ENCODE results near the gene ENSA.
"Not testable (repeated sequence)": the region's sequence is repeated elsewhere in the genome, so short reads cannot be mapped to it uniquely, and the experiment has no call there.

ENSA gene

DNA sequence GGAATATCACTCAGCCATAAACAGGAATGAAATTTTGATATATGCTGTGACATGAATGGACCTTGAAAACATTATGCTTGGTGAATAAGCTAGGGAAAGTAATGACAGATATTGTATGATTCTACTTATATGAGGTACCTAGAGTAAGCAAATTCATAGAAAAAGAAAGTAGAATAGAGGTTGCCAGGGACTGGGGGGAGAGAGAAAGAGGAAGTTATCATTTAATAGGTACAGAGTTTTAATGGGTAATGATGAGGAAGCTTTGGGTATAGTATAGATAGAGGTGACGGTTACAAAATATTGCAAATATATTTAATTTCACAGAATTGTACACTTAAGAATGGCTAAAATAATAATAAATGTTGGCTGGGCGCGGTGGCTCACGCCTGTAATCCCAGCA is 31.2 kb upstream of the ENSA start:
- no peak overlapping the region for H3K4me3 ChIP-seq (ENCODE audit: low read depth, low read length)

DNA sequence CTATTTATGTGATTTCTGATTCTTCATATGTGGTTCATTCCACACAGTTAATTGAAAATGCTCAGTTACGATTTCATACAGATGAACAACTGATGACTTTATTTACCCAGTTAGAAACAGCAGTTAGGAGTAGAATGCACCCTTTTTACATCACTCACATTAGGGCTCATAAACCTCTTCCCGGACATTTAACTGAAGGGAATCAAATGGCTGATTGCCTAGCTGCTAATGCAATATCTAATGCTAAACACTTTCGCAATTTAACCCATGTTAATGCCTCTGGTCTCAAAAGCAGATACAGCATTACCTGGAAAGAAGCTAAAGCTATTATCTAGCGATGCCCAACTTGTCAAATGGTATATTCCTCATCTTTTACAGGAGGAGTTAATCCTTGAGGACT is 27.7 kb upstream of the ENSA start:
- DNase-seq (ENCODE audit: low read depth); H3K4me3 ChIP-seq (ENCODE audit: low read depth, low read length): not testable (repeated sequence)

More for the DNA sequence above, 31.2 kb upstream of the ENSA start:
- TF ChIP-seq, protein P1, sequence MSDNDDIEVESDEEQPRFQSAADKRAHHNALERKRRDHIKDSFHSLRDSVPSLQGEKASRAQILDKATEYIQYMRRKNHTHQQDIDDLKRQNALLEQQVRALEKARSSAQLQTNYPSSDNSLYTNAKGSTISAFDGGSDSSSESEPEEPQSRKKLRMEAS (IDR thresholded peaks at IDR 0.05; ENCODE audit: low read depth, low read length) = no peak
- no peak for TF ChIP-seq MYC (IDR thresholded peaks at IDR 0.05; ENCODE audit: low read depth, low read length)
- TF ChIP-seq POLR2A (IDR thresholded peaks at IDR 0.05; ENCODE audit: extremely low read depth, insufficient read length) = no peak
- TF ChIP-seq, protein P2, sequence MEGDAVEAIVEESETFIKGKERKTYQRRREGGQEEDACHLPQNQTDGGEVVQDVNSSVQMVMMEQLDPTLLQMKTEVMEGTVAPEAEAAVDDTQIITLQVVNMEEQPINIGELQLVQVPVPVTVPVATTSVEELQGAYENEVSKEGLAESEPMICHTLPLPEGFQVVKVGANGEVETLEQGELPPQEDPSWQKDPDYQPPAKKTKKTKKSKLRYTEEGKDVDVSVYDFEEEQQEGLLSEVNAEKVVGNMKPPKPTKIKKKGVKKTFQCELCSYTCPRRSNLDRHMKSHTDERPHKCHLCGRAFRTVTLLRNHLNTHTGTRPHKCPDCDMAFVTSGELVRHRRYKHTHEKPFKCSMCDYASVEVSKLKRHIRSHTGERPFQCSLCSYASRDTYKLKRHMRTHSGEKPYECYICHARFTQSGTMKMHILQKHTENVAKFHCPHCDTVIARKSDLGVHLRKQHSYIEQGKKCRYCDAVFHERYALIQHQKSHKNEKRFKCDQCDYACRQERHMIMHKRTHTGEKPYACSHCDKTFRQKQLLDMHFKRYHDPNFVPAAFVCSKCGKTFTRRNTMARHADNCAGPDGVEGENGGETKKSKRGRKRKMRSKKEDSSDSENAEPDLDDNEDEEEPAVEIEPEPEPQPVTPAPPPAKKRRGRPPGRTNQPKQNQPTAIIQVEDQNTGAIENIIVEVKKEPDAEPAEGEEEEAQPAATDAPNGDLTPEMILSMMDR (IDR thresholded peaks at IDR 0.05; ENCODE audit: low read depth, low read length) = no peak
- DNase-seq (ENCODE audit: low read depth) = no peak

DNA sequence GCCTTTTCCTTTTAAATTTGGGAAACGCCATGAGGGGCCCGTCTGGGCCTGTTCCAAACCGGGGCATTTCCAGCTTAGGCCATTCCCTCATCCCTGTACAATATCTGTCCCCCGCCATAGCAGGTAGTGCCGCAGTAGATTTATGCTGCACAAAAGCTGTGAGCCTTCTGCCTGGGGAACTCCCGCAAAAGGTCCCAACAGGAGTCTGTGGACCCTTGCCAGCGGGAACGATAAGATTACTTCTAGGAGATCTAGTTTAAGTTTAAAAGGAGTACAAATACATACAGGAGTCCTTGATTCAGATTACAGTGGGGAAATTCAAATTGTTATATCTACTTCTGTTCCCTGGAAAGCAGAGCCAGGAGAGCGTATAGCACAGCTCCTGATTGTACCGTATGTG is 25.2 kb upstream of the ENSA start:
- not testable (repeated sequence) for H3K4me3 ChIP-seq (ENCODE audit: low read depth, low read length); DNase-seq (ENCODE audit: low read depth)

DNA sequence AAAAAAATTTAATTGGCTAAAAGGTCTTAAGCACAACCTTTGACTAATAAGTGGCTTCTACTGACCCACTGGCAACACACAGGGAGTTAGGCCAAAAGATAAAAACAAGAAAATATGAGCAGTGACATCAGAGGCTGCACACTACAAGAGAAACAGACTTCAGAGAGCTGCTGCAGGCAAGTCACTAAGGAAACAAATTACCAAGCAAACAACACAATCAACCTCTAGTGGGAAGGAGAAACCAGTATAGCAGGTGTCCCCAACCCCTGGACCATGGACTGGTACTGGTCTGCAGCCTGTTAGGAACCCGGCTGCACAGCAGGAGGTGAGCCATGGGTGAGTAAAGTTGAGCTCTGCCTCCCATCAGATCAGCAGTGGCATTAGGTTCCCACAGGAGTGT is 20.8 kb upstream of the ENSA start:
- TF ChIP-seq MYC (IDR thresholded peaks at IDR 0.05; ENCODE audit: low read depth, low read length) (no peak), POLR2A (IDR thresholded peaks at IDR 0.05; ENCODE audit: extremely low read depth, insufficient read length) (no peak)
- TF ChIP-seq, protein P2 (IDR thresholded peaks at IDR 0.05; ENCODE audit: low read depth, low read length) = no peak
- TF ChIP-seq, protein P1 (IDR thresholded peaks at IDR 0.05; ENCODE audit: low read depth, low read length) = no peak
- DNase-seq (ENCODE audit: low read depth) = no peak
- no peak overlapping the region for H3K4me3 ChIP-seq (ENCODE audit: low read depth, low read length)

DNA sequence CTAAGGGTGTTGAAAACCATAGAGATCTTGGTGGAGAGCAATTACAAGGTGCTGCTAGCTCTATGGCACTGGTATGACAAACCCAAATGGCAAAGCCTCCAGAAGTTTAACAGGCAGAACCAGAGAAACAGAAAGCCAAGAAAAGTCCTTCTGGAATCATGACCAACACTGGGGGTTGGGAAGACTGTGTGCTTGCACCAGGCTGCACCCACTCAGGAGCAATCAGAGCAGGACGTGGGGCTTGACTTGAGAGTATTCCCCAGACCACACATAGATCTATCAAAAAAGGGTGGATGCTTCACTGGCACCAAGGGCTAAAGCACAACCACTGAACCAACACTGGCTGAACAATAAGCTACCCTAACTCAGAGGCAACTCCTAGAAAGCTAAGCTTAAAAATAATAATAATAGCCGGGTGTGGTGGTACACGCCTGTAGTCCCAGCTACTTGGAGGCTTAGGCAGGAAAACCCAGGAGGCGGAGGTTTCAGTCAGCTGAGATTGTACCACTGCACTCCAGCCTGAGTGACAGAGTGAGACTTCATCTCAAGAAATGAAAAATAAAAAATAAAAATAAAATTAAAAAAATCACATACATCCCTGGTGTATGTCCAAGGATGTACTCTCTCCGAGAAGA is 20.1 kb upstream of the ENSA start:
- no peak for DNase-seq (ENCODE audit: low read depth)
- no peak overlapping the region for H3K4me3 ChIP-seq (ENCODE audit: low read depth, low read length)
- TF ChIP-seq MYC (IDR thresholded peaks at IDR 0.05; ENCODE audit: low read depth, low read length) (no peak), POLR2A (IDR thresholded peaks at IDR 0.05; ENCODE audit: extremely low read depth, insufficient read length) (no peak)
- TF ChIP-seq, protein P2 (IDR thresholded peaks at IDR 0.05; ENCODE audit: low read depth, low read length) = no peak
- TF ChIP-seq, protein P1 (IDR thresholded peaks at IDR 0.05; ENCODE audit: low read depth, low read length) = no peak

DNA sequence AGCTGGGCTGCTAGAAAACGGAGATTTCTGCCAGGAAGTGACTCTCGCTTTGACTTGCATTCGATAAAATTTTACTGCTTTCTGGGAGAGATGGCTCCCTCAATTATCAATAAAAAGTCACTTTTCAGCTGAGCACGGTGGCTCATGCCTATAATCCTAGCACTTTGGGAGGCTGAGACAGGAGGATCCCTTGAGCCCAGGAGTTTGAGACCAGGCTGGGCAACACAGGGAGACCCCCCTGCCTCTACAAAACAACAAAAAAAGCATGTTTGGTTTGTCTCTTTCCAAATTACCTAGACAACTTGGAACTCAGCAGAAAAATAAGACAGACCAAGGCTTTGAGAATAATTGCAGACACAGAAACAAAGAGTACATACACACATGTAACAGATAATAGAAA is 12.9 kb upstream of the ENSA start:
- TF ChIP-seq, protein P2 (IDR thresholded peaks at IDR 0.05; ENCODE audit: low read depth, low read length) = no peak
- DNase-seq (ENCODE audit: low read depth) = no peak
- H3K4me3 ChIP-seq (ENCODE audit: low read depth, low read length) = no peak overlapping the region

DNA sequence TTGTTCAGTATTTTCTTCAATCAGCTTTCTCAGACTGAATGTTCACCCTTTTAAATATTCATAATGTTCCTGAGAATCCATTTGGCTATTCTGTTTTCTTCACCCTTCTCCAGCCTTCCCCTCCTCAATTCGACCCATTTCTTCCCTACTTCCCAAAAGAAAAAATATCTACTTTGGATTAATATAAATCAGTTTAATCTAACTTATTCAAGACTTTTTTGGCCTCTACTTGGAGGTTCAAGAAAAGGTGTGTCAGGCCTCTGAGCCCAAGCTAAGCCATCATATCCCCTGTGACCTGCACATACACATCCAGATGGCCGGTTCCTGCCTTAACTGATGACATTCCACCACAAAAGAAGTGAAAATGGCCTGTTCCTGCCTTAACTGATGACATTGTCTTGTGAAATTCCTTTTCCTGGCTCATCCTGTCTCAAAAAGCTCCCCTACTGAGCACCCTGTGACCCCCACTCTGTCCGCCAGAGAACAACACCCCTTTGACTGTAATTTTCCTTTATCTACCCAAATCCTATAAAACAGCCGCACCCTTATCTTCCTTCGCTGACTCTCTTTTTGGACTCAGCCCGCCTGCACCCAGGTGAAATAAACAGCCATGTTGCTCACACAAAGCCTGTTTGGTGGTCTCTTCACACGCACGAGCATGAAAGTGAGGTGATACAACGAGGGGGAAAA is 11.9 kb upstream of the ENSA start:
- DNase-seq (ENCODE audit: low read depth); H3K4me3 ChIP-seq (ENCODE audit: low read depth, low read length): not testable (repeated sequence)

DNA sequence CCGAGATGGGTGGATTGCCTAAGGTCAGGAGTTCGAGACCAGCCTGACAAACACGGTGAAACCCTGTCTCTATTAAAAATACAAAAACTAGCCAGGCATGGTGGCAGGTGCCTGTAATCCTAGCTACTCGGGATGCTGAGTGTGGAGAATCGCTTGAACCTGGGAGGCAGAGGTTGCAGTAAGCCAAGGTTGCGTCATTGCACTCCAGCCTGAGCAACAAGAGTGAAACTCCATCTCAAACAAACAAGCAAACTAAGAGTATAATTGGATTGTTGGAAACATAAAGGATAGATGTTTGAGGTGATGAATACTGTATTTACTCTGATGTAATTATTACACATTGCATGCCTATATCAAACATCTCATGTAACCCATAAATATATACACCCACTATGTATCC is 9.0 kb upstream of the ENSA start:
- not testable (repeated sequence) for DNase-seq (ENCODE audit: low read depth); H3K4me3 ChIP-seq (ENCODE audit: low read depth, low read length)

DNA sequence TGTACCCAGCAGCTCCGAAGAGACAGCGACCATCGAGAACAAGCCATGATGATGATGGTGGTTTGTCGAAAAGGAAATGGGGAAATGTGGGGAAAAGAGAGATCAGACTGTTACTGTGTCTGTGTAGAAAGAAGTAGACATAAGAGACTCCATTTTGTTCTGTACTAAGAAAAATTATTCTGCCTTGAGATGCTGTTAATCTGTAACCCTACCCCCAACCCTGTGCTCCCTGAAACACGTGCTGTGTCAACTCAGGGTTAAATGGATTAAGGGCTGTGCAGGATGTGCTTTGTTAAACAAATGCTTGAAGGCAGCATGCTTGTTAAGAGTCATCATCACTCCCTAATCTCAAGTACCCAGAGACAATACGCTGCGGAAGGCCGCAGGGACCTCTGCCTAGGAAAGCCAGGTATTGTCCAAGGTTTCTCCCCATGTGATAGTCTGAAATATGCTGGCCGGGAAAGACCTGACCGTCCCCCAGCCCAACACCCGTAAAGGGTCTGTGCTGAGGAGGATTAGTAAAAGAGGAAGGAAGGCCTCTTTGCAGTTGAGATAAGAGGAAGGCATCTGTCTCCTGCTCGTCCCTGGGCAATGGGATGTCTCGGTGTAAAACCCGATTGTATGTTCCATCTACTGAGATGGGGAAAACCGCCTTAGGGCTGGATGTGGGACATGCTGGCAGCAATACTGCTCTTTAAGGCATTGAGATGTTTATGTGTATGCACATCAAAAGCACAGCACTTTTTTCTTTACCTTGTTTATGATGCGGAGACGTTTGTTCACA is 5.6 kb upstream of the ENSA start:
- peak; percentile 33 for DNase-seq (ENCODE audit: low read depth)
- not testable (repeated sequence) for H3K4me3 ChIP-seq (ENCODE audit: low read depth, low read length)
